HG02759 (cell line): ENCODE data around the gene TMEM45A.
"Not testable (repeated sequence)": the region's sequence is repeated elsewhere in the genome, so short reads cannot be mapped to it uniquely, and the experiment has no call there.

Experiments used
- ATAC-seq: cut with Tn5 transposase; IDR thresholded peaks from one replicate; pipeline ENCODE4 v1.9.1; 2021; ENCODE audit warnings: mild to moderate bottlenecking, moderate library complexity; ENCODE audit not compliant: unreplicated experiment

TMEM45A gene

DNA sequence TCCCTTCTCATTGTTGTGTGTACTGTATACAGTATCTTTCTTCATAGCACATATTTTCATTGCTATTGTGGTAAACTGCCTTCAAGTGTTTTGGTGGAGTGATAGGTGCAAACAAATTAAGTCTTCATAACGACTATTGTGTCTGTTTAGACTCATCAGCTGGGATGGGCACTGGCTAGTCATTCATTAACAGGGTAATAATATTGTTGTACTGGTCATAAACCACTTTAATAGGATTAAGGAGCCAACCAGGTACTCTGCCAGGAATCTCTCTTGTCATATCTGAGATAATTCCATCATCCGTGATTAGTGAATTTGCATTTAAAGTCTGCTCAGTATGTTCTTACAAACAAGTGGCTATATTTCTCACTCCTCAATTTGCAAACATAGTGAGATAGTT is 10.2 kb upstream of the TMEM45A start:
- no peak for ATAC-seq

DNA sequence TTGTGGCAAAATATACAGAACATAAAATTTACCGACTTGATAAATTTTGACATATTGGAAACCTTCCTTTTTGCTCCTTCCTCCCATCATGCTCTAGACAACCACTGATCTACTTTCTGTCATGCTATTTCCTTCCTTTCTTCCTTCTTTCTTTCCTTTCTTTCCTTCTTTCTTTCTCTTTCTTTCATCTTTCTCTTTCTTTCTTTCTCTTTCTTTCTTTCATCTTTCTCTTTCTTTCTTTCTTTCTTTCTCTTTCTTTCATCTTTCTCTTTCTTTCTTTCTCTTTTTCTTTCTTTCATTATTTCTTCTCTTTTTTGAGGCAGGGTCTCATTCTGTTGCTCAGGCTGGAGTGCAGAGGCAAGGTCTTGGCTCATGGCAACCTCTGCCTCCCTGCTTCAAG is 8.9 kb upstream of the TMEM45A start:
- no peak for ATAC-seq

DNA sequence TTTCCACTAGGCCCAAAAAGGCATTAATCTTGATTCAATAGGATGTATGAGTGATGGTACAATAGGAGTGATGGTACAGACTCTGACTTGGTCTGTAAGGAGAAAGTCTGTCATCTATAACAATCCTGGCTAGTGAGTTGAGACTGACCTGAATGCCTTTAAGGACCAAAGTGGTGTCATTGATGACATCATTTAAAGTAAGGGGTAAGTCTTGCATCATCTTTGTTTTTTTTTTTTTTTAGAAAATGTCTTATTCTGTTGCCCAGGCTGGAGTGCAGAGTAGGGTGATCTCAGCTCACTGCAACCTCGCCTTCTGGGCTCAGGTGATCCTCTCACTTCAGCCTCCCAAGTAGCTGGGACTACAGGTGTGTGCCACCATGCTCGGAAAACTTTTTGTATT is 5.6 kb upstream of the TMEM45A start:
- no peak for ATAC-seq

DNA sequence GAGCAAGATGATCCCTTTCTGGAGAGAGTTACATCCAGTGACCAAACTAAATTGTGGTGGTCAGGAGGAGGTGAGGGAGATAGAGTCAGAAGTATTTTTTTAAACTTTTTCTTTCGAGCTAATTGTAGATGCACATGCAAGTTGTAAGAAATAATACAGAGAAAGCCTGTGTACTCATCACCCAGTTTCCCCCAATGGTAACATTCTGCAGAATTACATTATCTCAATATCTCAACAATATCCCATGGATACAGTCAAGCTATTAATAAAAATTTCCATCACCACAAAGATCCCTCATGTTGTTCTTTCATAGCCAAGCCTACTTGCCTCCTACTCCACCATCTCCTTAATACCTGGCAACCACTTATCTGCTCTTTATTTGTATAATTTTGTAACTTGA is 3.3 kb upstream of the TMEM45A start:
- no peak for ATAC-seq

DNA sequence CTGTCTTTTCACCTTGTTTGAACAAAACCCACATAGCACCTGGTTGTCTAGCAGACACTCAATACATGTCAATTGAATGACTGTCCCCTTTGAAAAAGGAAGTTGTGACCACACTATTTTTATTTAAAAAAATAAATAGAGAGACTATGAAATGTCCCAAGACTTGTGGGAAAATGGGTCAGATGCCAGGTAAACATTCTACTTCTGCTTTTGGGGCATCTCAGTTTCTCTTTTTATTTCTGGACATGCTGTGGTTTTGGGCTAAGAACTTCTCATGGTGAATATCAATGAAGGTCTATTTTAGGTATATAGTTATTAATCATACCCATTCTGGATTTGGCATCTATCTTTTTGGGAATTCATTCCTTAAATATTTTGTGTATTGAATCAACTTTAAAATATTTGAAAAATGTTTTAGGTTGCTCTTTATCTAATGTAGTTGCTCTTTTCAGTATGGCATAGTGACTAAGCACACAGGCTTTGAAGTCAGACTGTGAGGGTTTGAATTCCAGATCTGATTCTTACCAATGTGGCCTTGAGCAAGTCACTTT is 4.4 kb downstream of the TMEM45A start:
- ATAC-seq, result peak; percentile 19

DNA sequence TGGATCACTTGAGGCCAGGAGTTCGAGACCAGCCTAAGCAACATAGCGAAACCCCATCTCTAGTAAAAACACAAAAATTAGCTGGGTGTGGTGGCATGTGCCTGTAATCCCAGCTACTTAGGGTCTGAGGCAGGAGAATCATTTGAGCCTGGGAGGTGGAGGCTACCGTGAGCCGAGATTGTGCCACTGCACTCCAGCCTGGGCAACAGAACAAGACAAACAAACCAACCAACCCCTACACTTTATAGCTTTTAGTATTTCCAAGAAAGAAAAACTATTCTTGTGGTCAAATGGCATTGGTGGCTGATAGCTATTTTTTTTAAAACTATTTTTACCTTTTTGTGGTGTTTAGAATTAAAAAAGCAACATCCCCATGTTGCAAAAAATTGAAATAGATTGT is 7.2 kb downstream of the TMEM45A start:
- ATAC-seq, result no peak

DNA sequence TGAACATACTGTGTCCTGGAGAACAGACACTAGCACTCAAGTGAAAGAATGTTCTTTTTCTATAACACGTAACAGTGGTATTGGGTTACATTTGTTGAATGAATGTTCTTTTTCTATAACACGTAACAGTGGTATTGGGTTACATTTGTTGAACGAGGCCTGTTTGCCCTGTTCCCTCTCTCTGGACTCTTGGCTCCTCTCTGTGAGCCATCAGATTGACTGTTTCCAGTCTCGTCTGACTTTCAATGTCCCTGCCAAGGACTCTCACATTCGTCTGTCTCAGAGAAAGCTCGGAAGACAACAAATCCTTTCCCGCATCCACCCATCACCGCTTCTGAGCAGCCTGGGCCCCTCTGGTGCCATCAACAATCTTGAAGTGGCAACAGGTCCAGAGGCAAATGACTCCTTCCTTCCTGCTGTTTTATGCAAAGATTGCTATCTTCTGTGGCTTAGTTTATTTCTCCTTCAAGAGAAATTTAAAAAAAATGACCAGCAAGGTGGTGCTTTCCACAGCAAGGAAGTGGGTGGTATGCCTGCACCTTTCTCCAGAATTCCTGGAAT is 8.0 kb downstream of the TMEM45A start:
- ATAC-seq, result no peak

DNA sequence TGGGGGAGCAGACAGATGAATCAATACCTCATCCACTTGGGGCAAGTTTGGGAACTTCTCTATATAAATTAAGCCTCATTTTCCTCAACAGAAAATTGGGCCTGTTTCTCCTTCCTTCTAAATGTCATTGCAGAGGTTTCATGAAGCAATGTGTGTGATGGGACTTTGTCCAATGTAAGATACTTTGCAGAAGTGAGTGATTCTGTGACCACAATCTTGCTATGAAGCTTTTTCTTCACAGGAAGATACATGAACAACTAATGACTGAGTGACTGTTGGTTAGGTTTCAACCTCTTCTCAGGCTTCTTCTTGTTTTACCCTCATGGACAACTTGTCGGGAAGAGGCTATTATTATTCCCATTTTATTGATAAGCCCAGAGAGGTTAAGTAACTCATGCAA is 11.0 kb downstream of the TMEM45A start:
- ATAC-seq, result no peak

DNA sequence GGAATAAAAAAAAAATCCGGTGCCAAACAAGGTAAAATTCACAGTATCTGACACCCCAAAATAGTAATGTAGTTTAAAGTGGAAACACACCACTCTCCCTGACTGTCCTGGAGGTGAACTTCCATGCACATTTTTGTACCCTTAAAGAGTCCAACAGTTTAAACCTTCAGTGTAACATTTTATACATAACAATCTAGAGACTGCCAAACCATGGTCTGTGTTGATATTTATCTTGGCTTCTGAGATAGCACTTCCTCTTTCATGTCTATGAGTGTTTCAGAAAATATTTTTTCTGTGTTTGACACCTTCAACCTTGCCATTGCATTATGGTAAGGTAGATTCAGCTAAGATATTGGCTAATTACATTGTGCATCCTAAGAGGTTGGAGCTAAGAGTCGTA is 13.9 kb downstream of the TMEM45A start:
- no peak for ATAC-seq

DNA sequence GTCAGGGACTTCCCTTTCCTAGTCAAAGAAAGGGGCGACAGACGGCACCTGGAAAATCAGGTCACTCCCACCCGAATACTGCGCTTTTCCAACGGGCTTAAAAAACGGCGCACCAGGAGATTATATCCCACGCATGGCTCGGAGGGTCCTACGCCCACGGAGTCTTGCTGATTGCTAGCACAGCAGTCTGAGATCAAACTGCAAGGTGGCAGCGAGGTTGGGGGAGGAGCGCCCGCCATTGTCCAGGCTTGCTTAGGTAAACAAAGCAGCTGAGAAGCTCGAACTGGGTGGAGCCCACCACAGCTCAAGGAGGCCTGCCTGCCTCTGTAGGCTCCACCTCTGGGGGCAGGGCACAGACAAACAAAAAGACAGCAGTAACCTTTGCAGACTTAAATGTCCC is 17.4 kb downstream of the TMEM45A start:
- ATAC-seq, result not testable (repeated sequence)

DNA sequence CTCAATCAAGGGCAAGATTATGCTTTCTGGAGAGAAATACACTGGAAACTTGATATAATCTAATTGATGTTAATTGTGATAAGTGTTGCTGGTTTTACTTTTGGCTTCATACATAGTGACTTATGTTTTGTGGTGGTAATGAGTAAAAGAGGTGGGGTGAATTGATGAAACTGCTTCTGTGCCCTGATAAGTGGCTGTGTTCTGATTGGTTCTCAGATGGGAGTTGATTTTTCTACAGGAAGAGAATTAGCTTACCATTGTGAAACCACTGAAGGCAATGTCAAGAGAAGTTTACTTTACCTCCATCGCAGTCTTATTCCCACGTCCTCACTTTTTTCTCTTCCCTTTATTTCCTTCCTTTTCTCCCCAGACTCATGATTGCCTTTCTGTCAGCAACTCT is 23.8 kb downstream of the TMEM45A start:
- ATAC-seq, result no peak

DNA sequence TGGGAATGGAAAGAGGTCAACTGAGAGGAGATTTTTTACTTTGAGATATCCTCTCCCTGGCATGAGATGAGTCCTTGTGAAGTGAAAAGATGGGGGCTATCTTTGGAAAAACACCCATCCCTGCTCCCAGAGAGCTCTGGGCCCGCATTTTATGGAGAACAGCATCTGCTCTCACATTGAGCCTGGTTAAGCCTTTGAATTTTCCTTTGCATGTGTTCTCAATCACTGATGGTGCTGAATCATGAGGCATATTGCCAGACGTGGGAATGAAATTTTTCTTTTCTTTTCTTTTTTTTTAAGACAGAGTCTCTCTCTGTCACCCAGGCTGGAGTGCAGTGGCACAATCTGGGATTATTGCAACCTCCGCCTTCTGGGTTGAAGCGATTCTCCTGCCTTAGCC is 24.4 kb downstream of the TMEM45A start:
- no peak for ATAC-seq

DNA sequence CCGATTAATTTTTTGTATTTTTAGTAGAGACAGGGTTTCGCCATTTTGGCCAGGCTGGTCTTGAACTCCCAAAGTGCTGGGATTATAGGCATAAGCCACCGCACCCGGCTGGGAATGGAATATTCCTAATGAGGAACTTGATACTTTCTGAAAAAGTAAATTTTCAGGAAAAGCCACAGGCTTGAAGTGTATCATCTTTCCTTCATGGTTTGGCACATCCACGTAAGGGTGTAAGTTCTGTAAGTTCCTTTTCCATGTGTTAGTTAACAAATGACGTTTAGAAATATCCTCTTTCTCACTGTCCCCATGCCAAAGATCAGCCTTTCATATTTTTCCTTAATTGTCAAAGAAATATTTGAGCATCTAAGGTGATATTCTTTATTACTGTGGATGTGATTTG is 24.9 kb downstream of the TMEM45A start:
- no peak for ATAC-seq

DNA sequence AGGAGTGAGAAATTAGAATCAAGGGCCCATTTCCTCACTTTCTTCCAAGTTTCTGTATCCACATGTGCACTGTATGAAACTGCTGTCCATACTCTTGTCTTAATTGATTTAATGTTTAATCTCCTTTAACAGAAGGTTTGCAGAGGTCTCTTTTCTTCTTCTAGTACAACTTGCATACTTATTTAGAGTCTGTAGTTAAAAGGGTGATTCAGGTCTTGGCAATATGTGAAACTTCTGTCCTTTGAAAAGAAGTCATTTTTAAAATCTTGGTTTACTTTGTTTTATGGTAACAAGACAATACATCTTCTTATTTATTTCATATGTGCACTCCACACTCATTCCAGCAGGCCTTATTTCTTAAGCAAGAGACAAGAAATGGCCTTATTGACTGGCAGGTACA is 25.8 kb downstream of the TMEM45A start:
- no peak for ATAC-seq

DNA sequence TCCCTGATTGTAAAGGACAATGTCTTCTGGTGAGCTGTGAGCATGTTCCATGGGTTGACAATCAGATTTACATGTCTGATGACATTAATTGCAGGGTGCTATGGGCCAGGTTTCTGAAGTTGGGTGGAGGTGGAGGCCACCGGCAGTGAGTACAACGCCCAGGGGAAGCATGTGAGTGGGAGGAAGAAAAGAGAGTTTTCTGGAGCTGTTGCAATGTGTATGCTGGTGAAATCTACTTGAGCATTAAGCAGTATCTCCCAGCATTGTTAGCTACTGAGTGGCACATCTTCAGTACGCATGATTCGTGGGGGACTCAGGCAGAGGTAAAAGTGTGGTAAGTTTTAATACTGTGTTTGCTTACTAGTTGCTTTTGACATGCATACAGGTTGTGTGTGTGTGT is 26.6 kb downstream of the TMEM45A start:
- ATAC-seq, result no peak

DNA sequence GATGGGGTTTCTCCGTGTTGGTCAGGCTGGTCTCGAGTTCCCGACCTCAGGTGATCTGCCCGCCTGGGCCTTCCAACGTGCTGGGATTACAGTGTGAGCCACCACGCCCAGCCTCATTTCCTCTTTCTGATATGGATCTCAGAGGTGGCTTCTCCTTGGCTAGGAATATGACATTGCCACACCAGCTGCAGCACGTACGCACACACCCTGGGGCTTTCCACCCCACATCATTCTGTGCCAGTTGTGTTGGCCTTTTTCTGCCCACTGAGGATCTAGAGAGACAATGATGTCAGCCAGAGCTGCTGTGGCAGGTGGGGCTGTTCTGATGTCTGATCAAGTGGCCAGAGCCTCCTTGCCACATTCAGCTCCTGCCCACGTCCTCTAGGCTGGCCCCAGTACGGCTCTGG is 29.0 kb downstream of the TMEM45A start:
- ATAC-seq, result peak; percentile 73

DNA sequence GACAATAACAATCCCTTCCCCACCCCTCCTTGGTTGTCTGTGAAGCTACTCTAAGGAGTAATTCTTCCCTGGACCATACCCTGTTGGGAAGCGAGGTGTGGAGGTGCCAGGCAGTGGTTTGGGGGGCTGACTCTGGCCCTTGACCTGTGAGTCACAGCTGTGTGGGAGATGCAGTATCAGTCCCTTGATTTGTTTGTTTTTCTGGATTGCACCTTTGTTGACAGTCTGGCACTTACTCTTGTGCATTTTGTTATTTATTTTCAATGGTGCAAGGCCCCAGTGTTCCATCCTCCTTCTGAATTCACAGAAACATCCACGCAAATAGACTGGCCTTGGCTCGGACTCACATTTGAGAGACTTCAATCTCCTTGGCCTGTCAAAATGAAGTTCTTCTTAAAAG is 29.7 kb downstream of the TMEM45A start:
- ATAC-seq, result no peak

DNA sequence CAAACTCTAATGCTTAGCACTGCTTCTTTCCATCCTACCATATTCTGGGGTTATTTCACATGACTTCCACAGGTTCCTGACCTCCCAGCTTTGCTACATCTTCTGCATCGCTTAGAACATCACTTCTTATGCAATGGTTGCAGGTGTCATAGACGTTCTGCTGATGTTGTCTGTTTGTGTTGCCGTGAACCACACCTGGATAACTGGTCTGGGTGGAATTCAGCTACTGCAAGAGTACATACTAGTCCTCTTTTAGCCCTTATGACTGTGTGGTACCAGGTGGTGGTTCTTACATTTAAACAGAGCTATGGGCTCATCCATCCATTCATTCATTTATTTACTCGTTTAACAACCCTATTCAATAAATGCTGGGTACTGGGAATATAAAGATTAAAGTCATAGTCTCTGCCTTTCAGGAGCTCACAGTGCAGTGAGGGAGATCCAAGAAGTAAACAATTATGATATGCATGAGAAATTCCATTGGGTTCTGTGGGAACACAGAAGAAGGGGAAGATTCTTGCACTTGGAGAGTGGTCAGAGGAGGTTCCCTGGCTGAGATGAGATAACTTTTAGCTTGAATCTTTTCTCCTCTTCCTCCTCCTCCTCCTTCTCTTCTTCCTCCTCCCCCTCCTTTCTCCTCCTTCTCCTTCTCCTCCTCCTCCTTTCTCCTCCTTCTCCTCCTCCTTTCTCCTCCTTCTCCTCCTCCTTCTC is 30.8 kb downstream of the TMEM45A start:
- no peak for ATAC-seq

DNA sequence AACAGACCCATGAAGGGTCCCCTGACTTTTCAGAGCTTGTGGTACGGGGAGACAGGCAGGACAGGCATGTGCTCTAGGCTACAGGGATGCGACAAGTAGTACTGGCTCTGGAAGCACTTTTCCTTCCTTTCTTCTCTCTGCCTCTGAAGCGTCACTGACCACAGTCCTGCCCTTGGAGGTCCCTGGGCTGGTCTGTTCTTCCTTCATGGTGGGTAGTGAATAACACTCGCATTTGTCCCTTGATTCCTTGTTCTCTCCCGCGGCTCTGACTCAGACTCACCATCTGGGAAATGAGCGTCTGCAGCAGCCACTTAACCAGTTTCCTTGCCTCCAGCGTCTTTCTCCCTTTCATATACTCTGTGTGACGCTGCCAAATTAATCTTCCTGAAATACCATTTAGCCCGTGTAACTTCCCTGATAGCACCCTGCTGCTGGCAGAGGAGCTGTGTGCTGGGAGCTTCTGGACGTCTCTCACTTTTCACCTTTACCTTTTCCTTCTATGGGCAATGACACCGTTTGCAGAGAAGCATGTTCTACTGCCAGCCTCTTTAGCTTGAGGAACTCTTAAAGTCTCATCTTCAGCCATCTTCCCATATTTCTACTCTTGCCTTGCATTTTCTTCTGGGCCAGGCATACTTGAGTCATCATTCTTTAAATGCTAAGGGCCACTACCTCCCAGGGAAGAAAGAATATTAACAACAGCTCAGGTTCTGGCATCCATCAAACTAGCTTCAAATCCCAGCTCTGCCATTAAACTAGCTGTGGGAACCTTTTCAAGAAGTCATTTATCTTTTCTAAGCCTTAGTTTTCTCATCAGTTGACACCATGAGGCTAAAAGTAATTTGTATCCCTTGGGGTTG is 33.6 kb downstream of the TMEM45A start:
- no peak for ATAC-seq

DNA sequence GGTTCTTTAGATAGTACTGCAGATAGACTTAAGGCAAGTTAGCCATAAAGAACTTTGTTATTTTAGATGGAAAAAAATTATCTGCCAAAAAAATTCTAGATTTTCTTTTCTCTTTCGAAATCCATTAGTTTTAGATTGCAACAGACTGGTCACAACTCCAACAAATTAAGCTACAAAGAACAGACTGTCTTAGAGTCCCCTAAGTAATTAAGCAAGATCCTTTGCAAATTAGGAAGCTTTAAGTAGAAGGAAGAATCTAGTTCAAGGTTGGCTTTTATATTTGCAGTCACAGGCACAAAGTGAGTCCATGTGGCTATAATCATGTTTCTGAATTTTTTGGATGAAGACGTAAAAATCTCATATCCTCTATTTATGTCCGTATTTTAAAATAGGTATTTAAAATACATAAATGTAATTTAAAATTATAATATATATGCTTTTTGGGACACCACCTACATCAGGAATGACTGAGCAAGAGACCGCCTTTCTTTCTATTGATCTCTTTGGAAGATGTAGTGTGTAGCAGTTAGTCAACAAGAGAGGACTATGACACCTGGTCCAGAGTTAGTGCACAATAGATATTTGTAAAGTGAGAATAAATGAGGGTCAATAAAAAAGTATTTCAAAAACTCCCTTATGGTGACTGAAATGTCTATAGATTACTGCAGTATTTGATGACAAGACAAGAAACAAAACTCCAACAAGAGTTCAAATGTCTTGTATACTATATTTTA is 34.4 kb downstream of the TMEM45A start:
- no peak for ATAC-seq

DNA sequence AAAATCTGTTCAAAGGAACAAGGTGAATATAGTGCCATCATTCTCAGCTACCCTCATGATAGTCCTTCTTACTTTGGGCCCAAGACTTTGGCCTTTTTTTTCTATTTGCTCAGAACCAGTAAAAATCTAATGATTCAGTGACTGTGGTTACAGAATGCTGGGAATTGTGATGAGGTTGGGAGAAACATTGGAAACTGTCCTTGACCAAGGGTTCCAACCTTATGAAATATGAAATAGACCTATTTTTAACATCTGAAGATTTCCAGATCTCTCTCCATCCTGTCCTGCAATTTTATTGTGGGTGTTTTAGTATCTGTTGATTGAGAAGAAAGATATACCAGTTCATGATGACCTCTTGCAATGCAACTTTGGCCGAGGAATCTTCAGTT is 34.9 kb downstream of the TMEM45A start:
- ATAC-seq, result no peak
